Neural cell (in vitro differentiated cells): ENCODE data around the gene MAEA.

Source experiments
- EP300 ChIP-seq: fragments of 450-650 bp; conservative IDR thresholded peaks from 2 replicates; pipeline ENCODE4 v1.6.1; 2014; ENCODE audit warnings: antibody characterized with exemption, mild to moderate bottlenecking, moderate library complexity; ENCODE audit not compliant: poor library complexity, severe bottlenecking
- EZH2 ChIP-seq: fragments of 200-600, 300-800 bp; shearing (Covaris generic), sonication (generic); IDR thresholded peaks from 2 replicates; pipeline ENCODE4 v1.6.1; 2014; ENCODE audit warnings: antibody characterized with exemption, low read length, borderline replicate concordance, mild to moderate bottlenecking; ENCODE audit not compliant: insufficient read depth, poor library complexity, severe bottlenecking
- MXI1 ChIP-seq: fragments of 450-650 bp; conservative IDR thresholded peaks from 2 replicates; pipeline ENCODE4 v1.6.1; 2014; ENCODE audit warnings: antibody characterized with exemption, mild to moderate bottlenecking; ENCODE audit not compliant: poor library complexity, severe bottlenecking
- POLR2AphosphoS5 ChIP-seq: IDR thresholded peaks from 2 replicates; pipeline ENCODE4 v1.6.1; 2012
- RAD21 ChIP-seq: fragments of 450-650 bp; conservative IDR thresholded peaks from 2 replicates; pipeline ENCODE4 v1.6.1; 2014; ENCODE audit warnings: antibody characterized with exemption, mild to moderate bottlenecking, moderate library complexity
- TAF1 ChIP-seq: IDR thresholded peaks from 2 replicates; pipeline ENCODE4 v1.6.1; 2012; ENCODE audit warnings: low read depth
- TF ChIP-seq, protein P1 (sequence below): fragments of 450-650 bp; IDR thresholded peaks from 2 replicates; pipeline ENCODE4 v1.5.1; 2014; ENCODE audit warnings: antibody characterized with exemption, mild to moderate bottlenecking, moderate library complexity; ENCODE audit not compliant: poor library complexity, severe bottlenecking

DNA sequence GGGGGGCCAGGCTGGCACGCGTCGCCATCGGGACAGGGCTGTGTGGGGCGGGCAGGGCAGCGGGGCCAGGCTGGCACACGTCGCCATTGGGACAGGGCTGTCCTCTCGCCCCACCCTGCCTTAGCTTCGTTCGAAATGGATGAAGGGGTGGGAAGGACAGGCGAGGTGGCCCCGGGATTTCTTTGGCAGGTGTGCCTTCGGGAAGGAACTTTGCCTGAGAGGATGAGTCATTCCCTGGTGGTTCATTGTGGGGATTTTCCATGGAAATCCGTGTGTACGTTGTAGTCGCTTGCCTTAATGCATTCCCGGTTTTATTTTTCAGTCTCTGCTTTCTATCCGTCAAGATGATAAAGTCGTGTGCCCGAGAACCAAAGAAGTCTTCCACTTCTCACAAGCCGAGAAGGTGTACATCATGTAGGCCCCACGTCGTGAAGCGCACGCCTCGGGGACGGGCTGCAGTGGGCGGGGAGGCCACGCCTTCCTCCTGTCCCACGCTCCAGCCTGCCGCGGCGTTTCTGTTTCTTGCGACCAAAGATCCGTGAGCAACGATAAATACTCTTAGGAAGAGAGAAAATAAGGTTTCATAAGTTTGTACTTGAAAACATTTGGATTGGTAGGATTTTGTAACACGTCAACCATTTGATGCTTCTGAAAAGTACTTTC lies 49.2 kb downstream of the MAEA start:
- TF ChIP-seq, protein P1, sequence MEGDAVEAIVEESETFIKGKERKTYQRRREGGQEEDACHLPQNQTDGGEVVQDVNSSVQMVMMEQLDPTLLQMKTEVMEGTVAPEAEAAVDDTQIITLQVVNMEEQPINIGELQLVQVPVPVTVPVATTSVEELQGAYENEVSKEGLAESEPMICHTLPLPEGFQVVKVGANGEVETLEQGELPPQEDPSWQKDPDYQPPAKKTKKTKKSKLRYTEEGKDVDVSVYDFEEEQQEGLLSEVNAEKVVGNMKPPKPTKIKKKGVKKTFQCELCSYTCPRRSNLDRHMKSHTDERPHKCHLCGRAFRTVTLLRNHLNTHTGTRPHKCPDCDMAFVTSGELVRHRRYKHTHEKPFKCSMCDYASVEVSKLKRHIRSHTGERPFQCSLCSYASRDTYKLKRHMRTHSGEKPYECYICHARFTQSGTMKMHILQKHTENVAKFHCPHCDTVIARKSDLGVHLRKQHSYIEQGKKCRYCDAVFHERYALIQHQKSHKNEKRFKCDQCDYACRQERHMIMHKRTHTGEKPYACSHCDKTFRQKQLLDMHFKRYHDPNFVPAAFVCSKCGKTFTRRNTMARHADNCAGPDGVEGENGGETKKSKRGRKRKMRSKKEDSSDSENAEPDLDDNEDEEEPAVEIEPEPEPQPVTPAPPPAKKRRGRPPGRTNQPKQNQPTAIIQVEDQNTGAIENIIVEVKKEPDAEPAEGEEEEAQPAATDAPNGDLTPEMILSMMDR: no peak
- TF ChIP-seq POLR2AphosphoS5 (no peak), EP300 (no peak), RAD21 (no peak), EZH2 (no peak), MXI1 (no peak), TAF1 (no peak)
